WI38 (cell line): ENCODE results near the gene RASAL2.
A peak's percentile ranks its signal among the peaks of the same experiment; 100 is the strongest.
"Not testable (repeated sequence)": the region's sequence is repeated elsewhere in the genome, so short reads cannot be mapped to it uniquely, and the experiment has no call there.

Source experiments
- H3K4me3 ChIP-seq: 2 replicates; pipeline ENCODE4 v1.5.1; 2011; ENCODE audit warnings: low read depth, mild to moderate bottlenecking, control low read depth, low read length
- TF ChIP-seq, protein P1 (sequence below): IDR thresholded peaks from 2 replicates; pipeline ENCODE4 v1.5.1; 2012; ENCODE audit warnings: low read depth, mild to moderate bottlenecking, control low read depth, low read length

Gene RASAL2

DNA sequence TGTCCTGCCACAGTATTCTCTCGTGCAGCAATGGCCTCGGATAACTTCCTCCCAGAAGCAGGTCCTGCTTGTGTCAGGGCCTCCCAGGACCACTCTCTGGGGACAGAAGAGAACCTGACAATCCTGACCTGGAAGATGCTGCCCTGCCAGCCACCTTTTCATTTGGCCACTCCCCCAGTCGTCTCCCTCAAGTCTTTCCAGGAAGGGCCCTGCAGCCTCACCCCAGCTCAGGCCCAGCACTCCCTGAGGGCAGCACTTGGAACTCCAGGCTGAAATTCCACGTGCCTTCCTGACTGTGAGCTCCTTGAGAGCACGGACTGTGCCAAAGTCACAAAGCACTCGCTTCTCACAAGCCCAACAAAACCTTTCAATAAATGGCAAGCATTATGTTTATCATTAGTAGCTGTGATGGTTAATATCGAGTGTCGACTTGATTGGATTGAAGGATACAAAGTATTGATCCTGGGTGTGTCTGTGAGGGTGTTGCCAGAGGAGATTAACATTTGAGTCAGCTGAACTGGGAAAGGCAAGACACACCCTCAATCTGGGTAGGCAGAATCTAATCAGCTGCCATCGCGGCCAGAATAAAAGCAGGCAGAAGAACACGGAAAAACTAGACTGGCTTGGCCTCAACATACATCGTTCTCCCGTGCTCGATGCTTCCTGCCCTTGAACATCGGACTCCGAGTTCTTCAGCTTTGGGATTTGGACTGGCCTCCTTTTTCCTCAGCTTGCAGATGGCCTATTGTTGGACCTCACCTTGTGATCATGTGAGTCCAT is 405.2 kb downstream of the RASAL2 start:
- TF ChIP-seq, protein P1, sequence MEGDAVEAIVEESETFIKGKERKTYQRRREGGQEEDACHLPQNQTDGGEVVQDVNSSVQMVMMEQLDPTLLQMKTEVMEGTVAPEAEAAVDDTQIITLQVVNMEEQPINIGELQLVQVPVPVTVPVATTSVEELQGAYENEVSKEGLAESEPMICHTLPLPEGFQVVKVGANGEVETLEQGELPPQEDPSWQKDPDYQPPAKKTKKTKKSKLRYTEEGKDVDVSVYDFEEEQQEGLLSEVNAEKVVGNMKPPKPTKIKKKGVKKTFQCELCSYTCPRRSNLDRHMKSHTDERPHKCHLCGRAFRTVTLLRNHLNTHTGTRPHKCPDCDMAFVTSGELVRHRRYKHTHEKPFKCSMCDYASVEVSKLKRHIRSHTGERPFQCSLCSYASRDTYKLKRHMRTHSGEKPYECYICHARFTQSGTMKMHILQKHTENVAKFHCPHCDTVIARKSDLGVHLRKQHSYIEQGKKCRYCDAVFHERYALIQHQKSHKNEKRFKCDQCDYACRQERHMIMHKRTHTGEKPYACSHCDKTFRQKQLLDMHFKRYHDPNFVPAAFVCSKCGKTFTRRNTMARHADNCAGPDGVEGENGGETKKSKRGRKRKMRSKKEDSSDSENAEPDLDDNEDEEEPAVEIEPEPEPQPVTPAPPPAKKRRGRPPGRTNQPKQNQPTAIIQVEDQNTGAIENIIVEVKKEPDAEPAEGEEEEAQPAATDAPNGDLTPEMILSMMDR: no peak
- no peak overlapping the region for H3K4me3 ChIP-seq

DNA sequence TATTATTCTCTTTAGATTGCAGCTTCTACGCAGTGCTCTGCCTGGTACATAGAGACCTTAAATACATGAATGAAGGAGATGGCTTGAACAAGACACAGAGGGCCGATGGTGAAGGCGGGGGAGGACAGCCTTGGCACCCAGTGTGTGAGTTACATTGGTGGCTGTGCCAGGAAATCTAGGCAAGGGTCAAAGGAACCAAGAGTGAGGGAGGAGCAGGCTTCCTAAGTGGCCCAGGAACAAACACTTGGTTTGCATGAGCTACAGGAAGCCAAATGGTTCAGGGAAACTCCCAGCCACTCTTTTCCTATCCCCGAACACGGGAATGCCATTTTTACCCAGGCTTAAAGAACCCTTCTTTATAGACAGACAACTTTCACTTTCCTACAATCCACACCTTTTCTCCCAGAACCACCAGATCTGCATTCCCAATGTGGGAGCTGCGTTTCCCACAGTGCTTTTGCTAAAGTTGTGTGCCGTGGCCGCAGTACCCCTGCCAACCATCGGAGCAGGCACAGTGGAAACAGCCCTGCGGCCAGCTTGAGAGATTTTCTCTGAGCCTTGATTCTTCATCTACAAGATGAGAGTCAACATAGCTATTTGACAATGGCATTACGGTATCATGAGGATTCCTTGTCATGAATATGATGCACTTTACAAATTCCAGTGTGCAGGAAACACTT is 406.3 kb downstream of the RASAL2 start:
- no peak overlapping the region for H3K4me3 ChIP-seq
- TF ChIP-seq, protein P1: peak; percentile 39

DNA sequence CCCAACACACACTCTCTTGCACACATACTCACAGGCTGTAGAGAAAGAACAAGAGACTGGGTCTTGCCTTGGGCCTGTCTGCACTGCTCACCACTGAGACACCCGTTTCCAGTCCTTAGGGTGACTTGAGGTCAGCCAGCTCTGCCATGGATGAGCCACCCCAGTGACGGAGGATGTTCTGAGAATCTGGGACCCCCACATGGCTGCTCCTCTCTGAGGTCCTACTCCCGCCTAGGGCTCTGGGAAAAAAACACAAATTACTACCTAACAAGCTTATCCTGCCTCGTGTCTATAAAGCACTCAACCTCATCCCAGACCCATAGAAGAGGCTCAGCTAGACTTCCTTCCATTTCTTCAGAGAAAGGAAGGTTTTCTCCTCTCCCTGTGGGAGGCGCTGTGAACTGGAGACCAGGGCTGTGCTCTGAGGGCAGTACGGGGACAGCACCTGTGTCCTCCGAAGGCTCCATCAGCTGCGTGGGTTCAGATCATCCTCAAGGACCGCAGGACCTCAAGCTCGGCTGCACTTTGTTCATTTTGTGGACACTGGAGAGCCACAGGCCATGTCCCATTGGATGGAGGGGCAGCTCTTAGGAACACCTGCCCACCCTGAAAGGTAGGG is 407.1 kb downstream of the RASAL2 start:
- no peak overlapping the region for H3K4me3 ChIP-seq
- TF ChIP-seq, protein P1: no peak

DNA sequence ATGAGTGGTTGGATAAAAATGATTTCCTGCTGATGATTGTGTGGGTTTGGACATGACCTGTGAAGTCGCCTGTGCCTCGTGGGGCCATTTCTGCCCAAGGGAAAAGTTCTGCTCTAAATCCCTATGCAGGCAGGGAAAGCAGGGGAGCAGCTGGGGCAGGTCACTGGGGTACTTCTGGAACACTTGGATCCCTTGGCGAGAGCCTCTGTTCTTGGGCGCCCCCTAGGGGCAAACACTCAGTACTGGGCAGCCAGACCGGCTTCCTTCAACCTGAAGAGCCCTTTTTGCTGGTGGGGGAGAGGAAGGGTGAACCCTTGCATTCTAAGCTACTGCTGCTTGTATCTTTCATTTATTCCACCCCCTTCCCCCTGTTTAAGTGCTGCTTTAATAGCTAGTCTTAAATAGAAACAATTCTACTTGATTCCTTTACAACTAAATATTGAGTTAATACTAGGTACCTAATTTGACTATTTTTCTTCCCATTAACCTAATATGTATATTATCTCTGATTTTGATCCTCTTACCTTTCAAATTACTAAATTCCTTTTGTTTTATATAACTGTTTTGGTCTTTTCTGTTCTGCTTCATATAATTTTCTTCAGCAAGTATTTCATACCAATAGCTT is 407.9 kb downstream of the RASAL2 start:
- H3K4me3 ChIP-seq: no peak overlapping the region
- TF ChIP-seq, protein P1: peak; percentile 97

DNA sequence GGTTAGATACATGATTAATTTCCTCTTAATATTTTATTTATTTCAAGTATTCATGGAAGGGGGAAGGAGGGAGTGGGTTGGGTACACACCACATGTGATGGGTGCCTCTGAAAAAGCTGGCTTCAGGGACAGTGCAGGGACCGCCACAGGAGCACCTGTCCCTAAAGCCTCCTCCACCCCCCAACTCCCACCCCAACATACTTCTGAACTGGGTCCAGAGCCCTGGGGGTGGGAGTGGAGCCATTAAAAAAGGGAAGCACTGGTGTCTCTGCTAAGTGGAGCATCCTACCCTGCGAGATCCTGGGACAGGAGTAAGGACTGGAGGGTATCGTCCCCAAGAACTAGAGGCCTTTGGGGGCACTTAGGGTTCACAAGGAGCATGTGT is 408.4 kb downstream of the RASAL2 start:
- TF ChIP-seq, protein P1: no peak

DNA sequence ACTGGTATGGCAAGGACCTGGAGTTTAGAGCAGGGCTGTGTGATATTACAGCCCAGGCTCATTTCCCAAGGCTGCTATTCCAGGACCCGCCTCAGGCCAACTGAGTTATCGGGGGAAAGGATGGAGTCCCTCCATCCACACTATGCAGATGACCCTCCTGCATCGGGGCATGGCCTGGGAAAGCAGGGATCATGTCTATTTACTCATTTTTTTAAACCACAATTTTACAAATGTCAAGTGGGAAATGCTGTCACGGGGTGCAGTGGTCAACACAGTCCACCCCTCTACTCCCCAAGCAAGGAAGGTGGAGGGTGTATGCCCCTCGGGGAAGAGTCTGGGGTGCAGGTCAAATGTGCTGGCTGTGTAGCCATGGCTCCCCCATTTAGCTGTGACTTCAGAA is 409.0 kb downstream of the RASAL2 start:
- no peak overlapping the region for H3K4me3 ChIP-seq
- TF ChIP-seq, protein P1: no peak

More for the DNA sequence above, 408.4 kb downstream of the RASAL2 start:
- H3K4me3 ChIP-seq: no peak overlapping the region

DNA sequence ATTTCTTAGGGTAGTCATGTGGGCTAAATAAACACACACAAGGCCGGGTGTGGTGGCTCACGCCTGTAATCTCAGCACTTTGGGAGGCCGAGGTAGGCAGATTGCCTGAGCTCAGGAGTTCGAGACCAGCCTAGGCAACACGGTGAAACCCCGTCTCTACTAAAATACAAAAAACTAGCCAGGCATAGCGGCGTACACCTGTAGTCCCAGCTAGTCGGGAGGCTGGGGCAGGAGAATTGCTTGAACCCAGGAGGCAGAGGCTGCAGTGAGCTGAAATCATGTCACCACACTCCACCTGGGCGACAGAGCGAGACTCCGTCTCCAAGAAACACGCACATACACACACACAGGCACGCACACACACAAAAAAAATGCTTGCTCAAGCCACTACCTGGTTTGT is 409.4 kb downstream of the RASAL2 start:
- H3K4me3 ChIP-seq: not testable (repeated sequence)
